Activated T-cell treated with anti-CD3 and anti-CD28 coated beads, Interleukin-2, amount 50 U/mL, for 72 hours (primary cell): Measurements from ENCODE around the gene ERN1. TPM values are rescaled to one million over a fixed set of nuclear protein-coding genes. Genes with fewer than 3 reads are reported as not detected.
"Not testable (repeated sequence)": the region's sequence is repeated elsewhere in the genome, so short reads cannot be mapped to it uniquely, and the experiment has no call there.

Source experiments
- ATAC-seq, 2 donors: fragments of 150-1000 bp; cut with Tn5 transposase; replicated peaks in 1 of 2; 2 replicates each; pipeline ENCODE4 v1.10.0; 2021; ENCODE audit warnings: moderate library complexity in 2 of 2, mild to moderate bottlenecking in 1 of 2
- DNase-seq, 2 donors: peaks; one replicate each; pipeline ENCODE4 v3.0.0; 2021 to 2022; ENCODE audit warnings: mixed read lengths in 1 of 2
- H3K27ac Mint-ChIP-seq: one replicate; pipeline ENCODE4 v1.8.0; 2022; ENCODE audit warnings: mild to moderate bottlenecking, moderate library complexity, mixed read lengths
- H3K27me3 Mint-ChIP-seq: one replicate; pipeline ENCODE4 v1.8.0; 2022; ENCODE audit warnings: low read depth, mixed read lengths
- H3K36me3 Mint-ChIP-seq, 2 donors: one replicate each; pipeline ENCODE4 v1.8.0; 2022; ENCODE audit warnings: mixed read lengths in 2 of 2, mild to moderate bottlenecking in 1 of 2; ENCODE audit not compliant: insufficient read depth in 2 of 2
- H3K4me1 Mint-ChIP-seq: one replicate; pipeline ENCODE4 v1.8.0; 2022; ENCODE audit warnings: low read depth, mixed read lengths
- H3K4me3 Mint-ChIP-seq, 2 donors: one replicate each; pipeline ENCODE4 v1.8.0; 2022; ENCODE audit warnings: mild to moderate bottlenecking in 2 of 2, mixed read lengths in 2 of 2, moderate library complexity in 2 of 2
- H3K9me3 Mint-ChIP-seq, 2 donors: one replicate each; pipeline ENCODE4 v1.8.0; 2022; ENCODE audit warnings: mixed read lengths in 2 of 2
- total RNA-seq, 2 donors: library from RNA; stranded (reverse); gene quantifications; one replicate each; pipeline ENCODE4 v1.2.3, GENCODE V29; 2022

The ERN1 gene
- total RNA-seq, 2 donors from 2014 or later: 58.1 to 98.3 TPM

- peak overlapping the region; percentile 88 to 93 for H3K4me3 Mint-ChIP-seq
- peaks cover 1% of the 10 kb centered on the region in 2 donors for H3K36me3 Mint-ChIP-seq
- no peaks in the 10 kb centered on the region for H3K27me3 Mint-ChIP-seq
- peaks cover 73% of the 10 kb centered on the region for H3K4me1 Mint-ChIP-seq
- ATAC-seq: no peak
- no peaks in the 10 kb centered on the region for H3K9me3 Mint-ChIP-seq
- peak overlapping the region; percentile 85 for H3K27ac Mint-ChIP-seq
- no peak for DNase-seq
These were observed 105.7 kb downstream of the ERN1 start for GRCh38 chr17:64024215-64024654.

- H3K4me1 Mint-ChIP-seq: peaks cover 77% of the 10 kb centered on the region
These were observed 107.3 kb downstream of the ERN1 start for GRCh38 chr17:64022611-64023063.

DNA sequence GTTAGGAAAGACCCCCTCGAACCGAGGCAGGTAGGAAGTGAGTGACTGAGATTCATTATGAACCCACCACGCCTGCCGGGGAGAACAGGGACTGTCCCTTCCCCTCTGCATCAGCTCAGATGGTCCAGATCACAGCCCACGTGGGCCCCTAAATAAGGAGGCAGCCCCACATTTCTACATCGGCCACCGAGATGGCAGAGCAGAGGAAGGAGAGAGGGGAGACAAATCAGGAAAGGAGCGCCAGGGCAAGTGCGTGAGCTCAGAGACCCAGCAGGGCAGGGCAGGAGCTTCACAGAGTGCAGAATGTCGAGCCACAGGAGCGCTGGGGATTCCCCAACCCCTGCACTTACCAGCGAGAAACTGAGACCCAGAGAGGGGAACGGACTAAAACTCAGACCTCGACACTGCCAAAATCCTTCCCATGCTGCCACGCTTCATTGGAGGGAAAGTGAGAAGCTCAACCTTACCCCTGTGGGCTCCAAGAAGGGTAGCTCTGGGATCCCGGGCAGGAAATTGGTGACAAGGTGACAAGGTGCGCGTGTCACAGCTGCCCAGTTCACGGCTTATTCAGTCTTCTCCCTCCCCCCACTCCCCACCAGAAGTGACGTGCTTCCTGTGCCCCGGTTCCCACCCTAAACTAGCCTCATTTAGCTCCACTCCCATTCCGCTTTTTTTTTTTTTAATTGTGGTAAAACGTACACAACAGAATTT, 109.7 kb downstream of the ERN1 start, which contains the start of gene ICAM2:
Gene ICAM2, minus strand, starts transcription at position 578 of the 711 bp plus-strand sequence. CDS start 13,942 bp downstream, outside the sequence.
- H3K27ac Mint-ChIP-seq: peak within 1 kb of the TSS; percentile 92
- H3K27me3 Mint-ChIP-seq: no peaks in the 10 kb centered on the region
- peak within 1 kb of the TSS; percentile 89 for H3K4me3 Mint-ChIP-seq
- peaks cover 79% of the 10 kb centered on the region for H3K4me1 Mint-ChIP-seq
- ATAC-seq (peak; percentile 70 to 72), DNase-seq (peak; percentile 83 to 85)
- H3K36me3 Mint-ChIP-seq: peaks cover 1 to 2% of the 10 kb centered on the region in 2 donors
- H3K9me3 Mint-ChIP-seq: no peaks in the 10 kb centered on the region

More at GRCh38 chr17:64022611-64023063, 107.3 kb downstream of the ERN1 start:
- Mint-ChIP-seq H3K4me3 (peak overlapping the region; percentile 62 to 66), H3K27me3 (no peaks in the 10 kb centered on the region), H3K36me3 (peaks cover 1 to 4% of the 10 kb centered on the region in 2 donors), H3K27ac (peak overlapping the region; percentile 92), H3K9me3 (no peaks in the 10 kb centered on the region)
- DNase-seq (peak in 1 of 2 donors; percentile 19), ATAC-seq (no peak)

GRCh38 chr17:64019551-64019961, 110.4 kb downstream of the ERN1 start:
- peaks cover 79% of the 10 kb centered on the region for H3K4me1 Mint-ChIP-seq
- peak in 1 of 2 donors; percentile 20 for DNase-seq
- H3K9me3 Mint-ChIP-seq: not testable (repeated sequence)

GRCh38 chr17:64017381-64017980, 112.5 kb downstream of the ERN1 start:
- Mint-ChIP-seq H3K36me3 (peaks cover 1 to 4% of the 10 kb centered on the region in 2 donors), H3K4me1 (peaks cover 75% of the 10 kb centered on the region), H3K4me3 (peak overlapping the region; percentile 84 to 89), H3K27ac (peak overlapping the region; percentile 97), H3K27me3 (no peaks in the 10 kb centered on the region), H3K9me3 (no peaks in the 10 kb centered on the region)
- DNase-seq: no peak
- no peak for ATAC-seq

More at GRCh38 chr17:64019551-64019961, 110.4 kb downstream of the ERN1 start:
- not testable (repeated sequence) for H3K36me3 Mint-ChIP-seq, H3K27me3 Mint-ChIP-seq
- Mint-ChIP-seq H3K4me3 (peak overlapping the region; percentile 89), H3K27ac (peak overlapping the region; percentile 92)
- ATAC-seq: peak; percentile 37 to 43

- no peaks in the 10 kb centered on the region for H3K9me3 Mint-ChIP-seq
- DNase-seq (no peak), ATAC-seq (no peak)
- H3K4me3 Mint-ChIP-seq: peak overlapping the region; percentile 83 to 89
- peaks cover 71% of the 10 kb centered on the region for H3K4me1 Mint-ChIP-seq
- H3K27me3 Mint-ChIP-seq: no peaks in the 10 kb centered on the region
- peak overlapping the region; percentile 99 for H3K27ac Mint-ChIP-seq
- peaks cover 0 to 5% of the 10 kb centered on the region in 2 donors for H3K36me3 Mint-ChIP-seq
These were observed 113.0 kb downstream of the ERN1 start for GRCh38 chr17:64016974-64017373.

DNA sequence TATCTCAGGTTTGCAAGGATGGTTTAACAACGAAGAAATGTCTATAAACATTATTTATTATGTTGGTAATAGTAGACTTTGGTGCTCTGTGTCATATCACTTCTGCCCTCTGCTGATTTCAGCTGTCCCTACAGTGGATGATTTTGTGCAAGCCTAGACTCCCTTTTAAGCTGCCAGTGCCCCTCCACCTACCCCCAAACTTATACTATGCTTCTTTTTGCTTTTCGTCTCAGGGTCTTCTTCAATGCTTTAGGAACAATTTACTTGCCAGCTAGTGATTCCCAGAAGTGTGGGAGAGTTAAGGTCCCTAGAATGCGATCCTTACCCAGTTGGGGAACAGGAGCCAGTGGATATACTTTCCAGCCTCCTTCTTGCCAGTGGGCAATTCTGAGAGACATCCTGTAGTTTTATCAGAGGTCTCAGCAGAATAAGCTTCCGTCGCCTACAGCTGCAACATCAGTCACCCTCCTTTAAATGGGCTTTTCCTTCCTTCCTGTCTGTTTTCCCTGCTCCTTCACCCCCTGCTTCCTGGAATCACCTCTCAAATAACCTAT, 113.6 kb downstream of the ERN1 start:
- Mint-ChIP-seq H3K4me1 (peaks cover 71% of the 10 kb centered on the region), H3K27me3 (no peaks in the 10 kb centered on the region), H3K4me3 (peak overlapping the region; percentile 83 to 89), H3K27ac (peak overlapping the region; percentile 99), H3K36me3 (peaks cover under 1 to 9% of the 10 kb centered on the region in 2 donors), H3K9me3 (no peaks in the 10 kb centered on the region)
- DNase-seq: no peak
- no peak for ATAC-seq

- ATAC-seq (no peak), DNase-seq (no peak)
- no peaks in the 10 kb centered on the region for H3K9me3 Mint-ChIP-seq
- H3K4me3 Mint-ChIP-seq: peak overlapping the region; percentile 83 to 89
- H3K4me1 Mint-ChIP-seq: peaks cover 71% of the 10 kb centered on the region
- no peaks in the 10 kb centered on the region for H3K27me3 Mint-ChIP-seq
- H3K27ac Mint-ChIP-seq: peak overlapping the region; percentile 99
- H3K36me3 Mint-ChIP-seq: peaks cover 3 to 11% of the 10 kb centered on the region in 2 donors
These were observed 114.5 kb downstream of the ERN1 start for GRCh38 chr17:64015447-64015846.

DNA sequence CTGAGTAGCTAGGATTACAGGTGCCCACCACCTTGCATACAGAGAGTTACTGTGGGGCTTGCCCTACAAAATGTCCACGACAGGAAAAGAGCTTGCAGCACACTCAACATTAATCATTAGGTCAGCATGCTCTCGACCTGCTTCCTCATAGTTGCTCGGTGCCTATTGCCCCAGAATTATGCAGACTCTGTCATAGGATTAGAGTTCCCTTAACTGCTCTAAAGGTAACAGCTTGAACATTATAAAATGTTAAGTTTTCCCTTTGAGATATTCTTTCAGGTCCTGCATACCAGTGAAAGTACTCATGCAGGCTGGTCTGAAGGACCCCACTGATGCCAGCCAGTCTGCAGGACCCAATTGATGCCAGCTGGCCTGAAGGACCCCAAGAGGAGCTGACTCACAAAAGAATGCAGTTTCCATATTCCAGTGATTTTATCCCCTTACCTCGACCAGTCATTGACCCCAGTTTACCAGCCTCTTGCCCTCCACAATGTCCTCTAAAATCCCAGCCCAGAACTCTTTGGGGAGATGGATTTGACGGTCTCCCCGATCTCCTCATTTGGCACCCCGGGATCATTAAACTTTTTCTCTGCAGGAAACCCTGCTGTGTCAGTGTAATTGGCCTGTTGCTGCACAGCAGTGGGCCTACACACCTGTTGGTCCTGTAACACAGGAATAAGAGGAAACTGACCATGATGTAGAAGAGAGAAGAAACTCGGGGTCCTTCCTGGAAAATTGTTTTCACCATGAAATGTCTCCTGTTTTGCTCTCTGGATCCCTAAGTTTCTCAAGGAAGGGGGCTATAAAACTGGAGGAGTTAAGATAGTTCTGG, 120.2 kb downstream of the ERN1 start:
- H3K27me3 Mint-ChIP-seq: no peaks in the 10 kb centered on the region
- ATAC-seq: no peak
- no peak for DNase-seq
- peak overlapping the region; percentile 81 for H3K27ac Mint-ChIP-seq
- H3K36me3 Mint-ChIP-seq: peaks cover 3 to 10% of the 10 kb centered on the region in 2 donors
- H3K9me3 Mint-ChIP-seq: no peaks in the 10 kb centered on the region
- H3K4me3 Mint-ChIP-seq: no peak overlapping the region
- peaks cover 58% of the 10 kb centered on the region for H3K4me1 Mint-ChIP-seq

DNA sequence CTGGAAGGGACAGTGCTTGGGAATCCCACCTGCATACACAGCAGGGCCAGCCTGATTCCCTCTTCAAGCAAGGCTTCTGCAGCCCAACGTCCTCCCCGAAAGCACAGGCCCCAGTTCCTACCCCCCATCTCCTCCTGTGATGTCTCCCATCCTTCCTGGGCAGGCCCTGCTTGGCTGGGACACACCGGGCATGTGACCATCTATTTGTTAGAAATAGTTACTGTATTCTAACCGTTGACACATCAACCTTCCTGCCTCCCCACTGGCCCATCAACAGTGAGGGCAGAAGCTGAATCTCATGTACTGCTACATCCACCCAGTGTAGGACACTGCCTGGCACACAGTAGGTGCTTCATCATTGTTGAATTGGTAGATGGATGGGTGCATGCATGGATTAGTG, 121.1 kb downstream of the ERN1 start:
- H3K9me3 Mint-ChIP-seq: no peaks in the 10 kb centered on the region
- no peaks in the 10 kb centered on the region for H3K27me3 Mint-ChIP-seq
- ATAC-seq: no peak
- H3K36me3 Mint-ChIP-seq: peaks cover 3 to 10% of the 10 kb centered on the region in 2 donors
- DNase-seq: no peak
- H3K4me3 Mint-ChIP-seq: no peak overlapping the region
- peaks cover 49% of the 10 kb centered on the region for H3K4me1 Mint-ChIP-seq
- H3K27ac Mint-ChIP-seq: peak overlapping the region; percentile 43

- H3K4me1 Mint-ChIP-seq: peaks cover 44% of the 10 kb centered on the region
- no peak overlapping the region for H3K4me3 Mint-ChIP-seq
- DNase-seq (no peak), ATAC-seq (no peak)
- no peaks in the 10 kb centered on the region for H3K9me3 Mint-ChIP-seq
- H3K27me3 Mint-ChIP-seq: no peaks in the 10 kb centered on the region
- no peak overlapping the region for H3K27ac Mint-ChIP-seq
- peaks cover 4 to 10% of the 10 kb centered on the region in 2 donors for H3K36me3 Mint-ChIP-seq
These were observed 121.6 kb downstream of the ERN1 start for GRCh38 chr17:64008346-64008745.

DNA sequence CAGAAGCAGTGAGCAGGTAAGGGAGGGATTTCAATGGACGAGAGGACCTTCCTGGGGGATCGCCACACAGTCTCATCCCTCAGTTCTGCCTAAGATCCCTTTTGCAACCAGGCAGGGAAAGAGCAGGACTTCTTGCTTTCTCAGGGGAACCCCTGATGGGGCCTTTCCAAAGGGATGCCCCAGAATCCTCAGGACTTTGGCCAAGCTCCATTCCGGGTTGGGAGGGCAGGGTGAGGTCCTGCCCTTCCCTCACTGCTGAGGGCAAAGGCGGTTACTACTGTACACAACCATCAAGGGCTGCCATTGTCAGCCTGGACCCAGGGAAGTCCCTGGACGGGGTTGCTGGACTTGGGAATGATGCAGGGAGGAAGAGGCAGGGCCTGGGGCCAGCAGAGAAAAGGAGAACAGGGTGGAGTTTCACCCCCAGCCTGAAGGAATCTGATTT, 122.1 kb downstream of the ERN1 start:
- DNase-seq (no peak), ATAC-seq (no peak)
- no peak overlapping the region for H3K4me3 Mint-ChIP-seq
- H3K36me3 Mint-ChIP-seq: peaks cover 4 to 10% of the 10 kb centered on the region in 2 donors
- H3K27me3 Mint-ChIP-seq: no peaks in the 10 kb centered on the region
- H3K4me1 Mint-ChIP-seq: peaks cover 39% of the 10 kb centered on the region
- H3K27ac Mint-ChIP-seq: no peak overlapping the region
- H3K9me3 Mint-ChIP-seq: no peaks in the 10 kb centered on the region
